Measurements from ENCODE around the gene TC2N.
"Not testable (repeated sequence)": the region's sequence is repeated elsewhere in the genome, so short reads cannot be mapped to it uniquely, and the experiment has no call there.

The TC2N gene

DNA sequence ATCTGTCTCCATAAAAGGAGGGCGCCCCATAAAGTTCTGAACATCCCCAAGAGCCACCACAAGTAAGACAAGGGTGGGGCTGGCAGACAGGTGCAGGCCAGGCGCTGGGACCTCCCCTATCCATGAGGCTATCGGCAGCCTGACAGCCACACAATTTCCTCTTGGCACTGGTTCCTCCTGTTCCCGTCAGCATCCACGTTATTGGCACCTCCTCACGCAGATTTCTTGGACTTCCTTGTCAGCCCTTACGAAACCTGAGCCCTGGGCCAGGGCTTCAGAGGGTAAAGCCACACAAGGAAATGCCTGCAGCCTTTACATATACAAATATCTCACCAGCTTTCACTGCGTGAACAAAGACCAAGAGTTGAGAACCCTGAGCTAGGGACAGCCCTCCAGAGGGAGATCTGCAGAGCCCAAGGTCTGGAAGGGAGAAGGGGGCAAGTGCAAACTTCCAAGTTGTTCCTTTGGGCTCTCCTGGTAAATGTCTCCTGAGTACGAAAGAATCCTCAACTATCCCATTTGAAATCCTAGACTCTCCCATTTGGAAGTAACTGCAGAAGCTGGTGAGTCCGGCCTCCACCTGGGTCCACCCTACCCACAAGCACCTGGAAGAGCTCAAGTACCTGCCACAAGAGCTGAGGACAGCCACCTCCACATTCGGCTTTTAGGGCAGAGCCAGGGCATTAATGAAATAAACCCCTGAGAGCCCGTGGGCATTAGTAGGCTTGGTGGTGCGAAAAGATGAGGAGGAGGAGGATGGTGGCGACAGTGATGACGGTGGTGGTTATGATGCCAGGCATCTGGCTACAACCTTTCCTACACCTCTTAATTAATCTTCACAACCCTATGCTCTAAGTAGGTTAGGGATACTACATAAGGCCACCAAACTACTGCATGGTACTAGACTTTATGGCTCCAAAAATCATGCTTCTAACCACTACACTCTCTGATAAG lies 5.5 kb upstream of the TC2N start:
- in situ Hi-C loops (cut with HindIII; ENCODE audit: low pct_ligation_motif_present, low pct_unique_long_range_greater_than_20kb, low sequenced_read_pairs), result no loop called here
- DNase-seq, result no peak

GRCh38 chr14:91872011-91872501 lies 4.7 kb upstream of the TC2N start:
- DNase-seq, result no peak
- in situ Hi-C loops (cut with HindIII; ENCODE audit: low pct_ligation_motif_present, low pct_unique_long_range_greater_than_20kb, low sequenced_read_pairs), result no loop called here

DNA sequence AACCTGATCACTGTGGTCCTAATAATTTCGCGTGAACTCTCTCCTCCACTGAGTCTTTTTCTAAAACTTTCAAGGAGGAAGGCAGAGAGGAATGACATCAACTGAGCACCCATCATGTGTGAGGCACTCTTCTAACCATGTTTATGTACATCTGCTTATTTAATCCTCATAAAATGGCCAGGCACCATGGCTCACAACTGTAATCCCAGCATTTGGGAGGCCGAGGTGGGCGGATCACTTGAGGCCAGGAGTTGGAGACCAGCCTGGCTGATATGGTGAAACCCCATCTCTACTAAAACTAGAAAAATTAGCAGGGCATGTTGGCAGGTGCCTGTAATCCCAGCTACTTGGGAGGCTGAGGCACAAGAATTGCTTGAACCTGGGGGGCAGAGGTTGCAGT lies 4.1 kb upstream of the TC2N start:
- in situ Hi-C loops (cut with HindIII; ENCODE audit: low pct_ligation_motif_present, low pct_unique_long_range_greater_than_20kb, low sequenced_read_pairs); DNase-seq: not testable (repeated sequence)

GRCh38 chr14:91870890-91871289 lies 3.6 kb upstream of the TC2N start:
- in situ Hi-C loops (cut with HindIII; ENCODE audit: low pct_ligation_motif_present, low pct_unique_long_range_greater_than_20kb, low sequenced_read_pairs), result no loop called here
- no peak for DNase-seq

DNA sequence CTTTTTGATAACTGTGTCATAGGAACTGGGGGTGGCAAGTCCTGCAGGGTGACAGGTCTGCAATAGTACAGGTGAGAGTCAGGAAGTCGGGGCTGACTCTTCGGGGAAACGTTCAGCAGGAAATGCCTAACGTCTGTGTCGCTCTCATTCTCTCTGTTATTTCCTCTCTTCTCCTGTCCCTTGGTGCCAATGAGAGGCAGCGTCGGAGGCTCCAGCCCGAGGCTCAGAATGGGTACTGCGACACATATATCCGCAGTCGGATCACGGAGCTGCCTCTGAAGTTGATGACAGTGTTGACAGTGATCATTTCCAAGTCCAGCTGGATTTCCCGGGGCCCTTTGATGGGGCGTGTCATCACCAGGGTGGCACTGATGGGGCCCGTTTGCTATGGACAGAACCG lies 2.7 kb upstream of the TC2N start:
- in situ Hi-C loops (cut with HindIII; ENCODE audit: low pct_ligation_motif_present, low pct_unique_long_range_greater_than_20kb, low sequenced_read_pairs), result no loop called here
- DNase-seq, result no peak

DNA sequence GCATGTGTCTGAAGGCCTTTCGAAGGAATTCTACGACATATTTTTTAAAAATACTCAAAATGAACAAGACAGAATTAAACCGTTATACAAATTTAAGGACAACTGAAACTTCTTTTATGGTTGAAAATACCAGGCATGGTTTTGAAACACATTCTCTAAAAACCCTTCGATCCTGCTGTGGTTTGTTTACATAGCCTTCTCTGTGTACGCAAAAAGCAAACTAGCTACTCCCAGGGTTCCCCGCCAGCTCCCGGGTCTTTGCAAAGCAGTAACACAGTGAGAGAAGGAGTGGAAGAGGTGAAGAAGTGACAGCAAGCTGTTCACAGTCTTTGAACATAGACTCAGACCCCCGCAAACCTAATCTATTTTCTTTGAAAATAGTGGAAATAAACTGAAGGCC lies 2.2 kb upstream of the TC2N start:
- in situ Hi-C loops (cut with HindIII; ENCODE audit: low pct_ligation_motif_present, low pct_unique_long_range_greater_than_20kb, low sequenced_read_pairs), result no loop called here
- DNase-seq, result no peak

DNA sequence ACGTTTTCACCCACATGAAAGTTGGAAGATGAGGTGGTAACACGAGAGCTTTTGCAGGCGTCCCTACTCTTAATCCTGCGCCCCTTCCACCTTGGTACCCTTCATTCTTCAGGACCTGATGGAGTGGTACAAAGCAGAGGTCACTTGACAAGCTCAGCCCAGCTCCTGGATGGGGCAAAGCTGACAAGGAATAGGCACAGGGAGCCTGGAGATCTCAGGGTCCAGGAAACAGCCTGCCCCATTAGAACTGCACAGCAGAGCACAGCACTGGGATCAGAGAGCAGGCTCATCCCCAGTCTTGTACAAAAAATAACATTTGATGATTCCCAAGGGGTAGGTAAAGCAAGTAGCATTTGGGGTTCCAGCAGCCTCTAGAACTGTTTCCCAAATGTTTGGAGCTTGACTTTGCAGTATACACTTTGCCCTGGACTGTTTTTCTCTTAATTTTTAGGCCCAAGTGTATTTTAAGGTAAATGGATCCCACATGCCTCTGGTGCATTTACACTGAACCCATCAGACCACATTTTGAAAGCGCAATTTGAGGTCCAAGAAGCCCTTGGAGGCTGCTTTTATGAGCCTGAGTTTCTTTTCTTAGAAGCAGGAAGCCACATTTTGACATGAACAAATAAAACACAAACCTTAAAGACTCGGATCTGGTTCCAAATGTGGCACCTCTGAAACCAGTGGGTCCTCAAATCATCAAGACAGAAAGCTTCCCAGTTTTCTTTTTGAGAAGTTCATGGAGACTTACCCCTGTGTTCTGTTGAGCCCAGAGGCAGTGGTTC lies 633 bp downstream of the TC2N start:
- in situ Hi-C loops (cut with HindIII; ENCODE audit: low pct_ligation_motif_present, low pct_unique_long_range_greater_than_20kb, low sequenced_read_pairs), result no loop called here
- DNase-seq, result no peak

- in situ Hi-C loops (cut with HindIII; ENCODE audit: low pct_ligation_motif_present, low pct_unique_long_range_greater_than_20kb, low sequenced_read_pairs), result no loop called here
Measured at GRCh38 chr14:91866061-91866460, 1.3 kb downstream of the TC2N start.

GRCh38 chr14:91862417-91862816 lies 4.9 kb downstream of the TC2N start:
- in situ Hi-C loops (cut with HindIII; ENCODE audit: low pct_ligation_motif_present, low pct_unique_long_range_greater_than_20kb, low sequenced_read_pairs), result no loop called here
- no peak for DNase-seq

More at GRCh38 chr14:91866061-91866460, 1.3 kb downstream of the TC2N start:
- DNase-seq, result no peak

DNA sequence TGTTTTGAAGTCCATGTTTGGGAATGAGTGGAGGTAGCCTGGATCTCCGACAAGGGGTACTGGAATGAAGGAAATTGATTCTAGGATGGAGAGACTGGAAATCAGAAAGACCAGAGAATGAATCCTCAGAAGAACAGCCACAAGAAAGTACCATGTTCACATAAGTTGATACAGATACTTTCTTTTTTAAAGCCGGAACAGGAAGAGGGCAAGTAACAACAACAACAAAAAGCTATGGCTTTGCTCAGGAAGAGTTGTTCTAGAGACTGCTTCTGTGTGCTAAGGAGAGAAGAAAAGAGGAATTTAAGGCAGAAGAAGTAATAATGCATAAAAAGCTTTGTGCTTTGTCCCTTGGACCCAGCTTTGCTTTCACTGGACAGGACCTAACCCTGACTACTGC lies 6.2 kb downstream of the TC2N start:
- no peak for DNase-seq
- in situ Hi-C loops (cut with HindIII; ENCODE audit: low pct_ligation_motif_present, low pct_unique_long_range_greater_than_20kb, low sequenced_read_pairs), result no loop called here

DNA sequence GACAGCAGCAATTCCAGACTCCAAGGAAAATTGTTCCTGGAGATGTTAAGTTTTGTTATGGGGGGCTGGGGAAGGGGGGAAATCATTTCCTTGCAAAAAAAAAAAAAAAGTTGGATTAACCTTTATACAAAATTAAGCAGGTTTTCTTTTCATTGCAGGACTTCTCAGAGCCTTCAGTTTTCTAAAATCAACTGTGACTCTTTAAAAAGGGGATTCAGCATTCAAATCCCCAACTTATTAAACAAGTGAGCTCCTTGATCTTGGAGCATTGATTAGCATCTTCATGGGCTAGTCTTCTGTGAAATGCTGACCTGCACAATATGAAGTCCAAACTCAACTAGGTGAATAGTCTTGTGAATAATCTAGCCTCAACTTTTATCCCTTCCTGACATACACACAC lies 7.1 kb downstream of the TC2N start:
- in situ Hi-C loops (cut with HindIII; ENCODE audit: low pct_ligation_motif_present, low pct_unique_long_range_greater_than_20kb, low sequenced_read_pairs), result no loop called here
- DNase-seq, result no peak

DNA sequence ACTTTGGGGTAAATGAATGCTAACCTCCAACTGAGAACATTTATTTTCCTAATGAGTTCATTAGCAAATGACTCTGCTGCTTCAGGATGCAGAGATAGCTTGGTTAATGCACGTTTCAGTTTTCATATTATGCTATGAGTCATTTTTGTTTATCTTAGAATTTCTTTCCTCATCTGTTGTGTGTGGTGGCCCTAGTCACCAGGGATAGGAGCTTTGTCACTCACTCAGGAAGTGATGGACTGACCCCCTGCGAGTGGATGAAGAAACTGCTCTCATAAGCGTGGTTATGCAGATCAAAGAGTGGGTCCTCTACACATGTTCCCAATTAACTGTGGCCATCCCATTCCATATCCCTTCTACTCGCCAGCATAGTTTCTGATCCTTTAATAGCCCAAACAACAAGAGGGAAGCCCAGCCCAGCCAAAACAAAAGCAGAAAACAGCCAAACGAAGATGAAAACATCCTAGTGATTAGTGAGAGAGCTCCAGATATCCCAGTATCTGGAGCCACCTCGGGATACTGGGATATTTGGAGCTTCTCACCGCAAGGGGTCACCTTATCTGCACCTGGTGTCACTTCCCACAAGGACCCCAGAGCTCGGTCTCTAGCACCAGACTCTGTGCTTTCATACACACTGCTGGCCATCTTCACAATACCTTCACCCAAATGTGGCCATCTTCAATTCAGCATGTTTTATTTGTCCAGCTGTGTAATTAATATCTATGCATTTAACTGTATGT lies 8.6 kb downstream of the TC2N start:
- no peak for DNase-seq
- in situ Hi-C loops (cut with HindIII; ENCODE audit: low pct_ligation_motif_present, low pct_unique_long_range_greater_than_20kb, low sequenced_read_pairs), result no loop called here

DNA sequence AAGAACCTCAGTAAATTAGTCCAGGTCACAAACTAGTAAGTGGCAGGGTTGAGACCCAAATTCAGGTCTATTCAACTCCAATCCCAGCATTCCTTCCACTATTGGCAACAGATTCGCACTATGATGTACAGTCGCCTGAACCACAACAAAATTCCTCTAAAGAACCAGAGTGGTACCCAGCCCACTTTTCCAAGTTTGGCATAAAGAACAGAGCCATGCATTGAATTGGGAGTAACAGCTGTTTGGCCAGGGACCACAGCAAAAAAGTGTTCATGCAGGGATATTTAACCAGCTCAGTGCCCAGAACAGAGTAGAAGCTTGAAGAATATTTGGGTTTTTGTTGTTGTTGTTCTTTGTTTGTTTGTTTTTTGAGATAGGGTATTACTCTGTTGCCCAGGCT lies 9.7 kb downstream of the TC2N start:
- no peak for DNase-seq
- in situ Hi-C loops (cut with HindIII; ENCODE audit: low pct_ligation_motif_present, low pct_unique_long_range_greater_than_20kb, low sequenced_read_pairs), result no loop called here

GRCh38 chr14:91854327-91854934 lies 12.9 kb downstream of the TC2N start:
- in situ Hi-C loops (cut with HindIII; ENCODE audit: low pct_ligation_motif_present, low pct_unique_long_range_greater_than_20kb, low sequenced_read_pairs), result no loop called here
- no peak for DNase-seq

GRCh38 chr14:91851563-91851962 lies 15.8 kb downstream of the TC2N start:
- in situ Hi-C loops (cut with HindIII; ENCODE audit: low pct_ligation_motif_present, low pct_unique_long_range_greater_than_20kb, low sequenced_read_pairs), result no loop called here
- DNase-seq, result no peak

- DNase-seq, result no peak
- in situ Hi-C loops (cut with HindIII; ENCODE audit: low pct_ligation_motif_present, low pct_unique_long_range_greater_than_20kb, low sequenced_read_pairs), result no loop called here
Measured at GRCh38 chr14:91848504-91849001, 18.8 kb downstream of the TC2N start.

DNA sequence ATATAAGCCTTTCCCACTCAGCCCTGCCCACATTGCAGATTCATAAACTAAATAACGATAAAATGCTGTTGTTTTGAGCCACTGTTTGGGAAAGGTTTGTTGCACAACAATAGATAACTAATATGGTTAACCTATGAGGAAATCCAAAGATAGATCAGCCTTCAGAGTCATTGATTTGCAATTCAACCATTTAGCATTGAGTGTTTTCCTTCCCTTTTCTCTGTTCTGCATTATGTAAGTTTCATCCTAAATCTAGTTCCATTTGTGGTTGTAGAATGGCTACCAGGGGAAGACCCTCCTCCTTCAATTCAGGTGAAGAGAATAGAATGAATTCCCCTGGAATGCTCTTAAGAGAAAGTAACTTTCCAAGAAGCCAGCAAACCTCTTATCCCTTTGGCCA lies 19.6 kb downstream of the TC2N start:
- in situ Hi-C loops (cut with HindIII; ENCODE audit: low pct_ligation_motif_present, low pct_unique_long_range_greater_than_20kb, low sequenced_read_pairs), result no loop called here
- DNase-seq, result no peak

DNA sequence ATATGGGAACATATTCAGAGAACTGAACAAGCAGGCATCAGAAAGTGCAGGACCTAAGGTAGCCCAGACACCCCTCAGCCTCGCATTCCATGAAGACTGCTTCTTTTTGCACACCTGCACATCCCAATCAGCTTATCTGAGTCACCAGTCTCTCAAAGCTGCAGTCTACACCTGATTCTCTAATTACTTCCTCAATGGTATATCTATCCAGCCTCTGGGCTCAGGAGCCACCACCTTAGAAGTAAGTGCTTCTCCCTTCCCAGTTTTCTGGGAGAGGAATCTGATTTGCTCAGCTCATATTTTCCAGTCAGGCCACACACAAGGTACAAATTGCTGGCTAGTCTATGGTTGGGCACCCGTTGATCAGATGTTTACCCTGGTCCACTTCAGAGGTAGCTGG lies 21.7 kb downstream of the TC2N start:
- DNase-seq, result no peak
- in situ Hi-C loops (cut with HindIII; ENCODE audit: low pct_ligation_motif_present, low pct_unique_long_range_greater_than_20kb, low sequenced_read_pairs), result no loop called here
